Articular chondrocyte of knee joint (primary cell): ENCODE measurements around the gene TSPAN8. TPM values are rescaled to one million over a fixed set of nuclear protein-coding genes. Genes with fewer than 3 reads are reported as not detected.

ENCODE experiments used
- total RNA-seq: library from RNA; depleted of rRNA; stranded (reverse); fragments of >200 nt; gene quantifications from 2 replicates; pipeline ENCODE4 v1.2.3, GENCODE V29; 2012

TSPAN8 gene
- total RNA-seq = 0.65 TPM in 2 replicates

DNA sequence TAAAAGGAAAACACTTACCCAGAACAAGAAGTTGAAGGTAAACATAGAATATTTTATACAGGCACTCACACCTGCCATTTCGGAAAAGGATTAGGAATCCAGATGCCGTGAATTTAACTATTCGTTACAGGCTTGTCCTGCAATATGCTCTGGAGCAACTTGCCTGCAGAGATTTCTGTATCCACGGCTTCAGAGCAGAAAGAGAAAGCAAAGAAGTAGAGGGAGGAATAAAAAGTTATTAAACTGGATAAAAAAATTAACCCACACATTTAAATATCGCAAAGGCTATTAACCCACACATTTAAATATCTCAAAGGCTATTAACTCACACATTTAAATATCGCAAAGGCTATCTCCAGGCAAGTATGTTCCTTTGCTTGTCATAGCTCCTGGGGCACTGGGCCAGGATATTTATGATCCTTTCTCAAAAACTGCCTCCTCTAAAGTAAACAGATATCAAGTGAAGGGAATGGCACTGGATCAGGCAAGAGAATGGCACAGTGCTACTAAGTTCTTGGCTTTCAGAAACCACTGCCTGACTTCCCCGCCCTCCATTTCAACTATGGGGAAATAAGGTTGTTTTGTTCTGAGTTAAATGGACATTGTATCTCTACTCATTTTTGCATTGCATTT is at the start of gene TSPAN8:
Gene TSPAN8 (minus strand): TSS at position 399 of the 633 bp plus-strand sequence. CDS start 321 bp downstream, at position 78.

Other genes with a start within 250 kb of the TSPAN8 start
- not detected in 2 replicates for gene PTPRR, start 237.3 kb downstream of the TSPAN8 start, total RNA-seq